Stimulated activated CD4-positive, alpha-beta T cell treated with anti-CD3 and anti-CD28 coated beads, Interleukin-4, amount 100 ng/mL, for 1 hour (primary cell): ENCODE data around the gene FGF14.

Source experiments
- DNase-seq: peaks from one replicate; pipeline ENCODE4 v3.0.0-alpha.2; 2020

Gene FGF14

DNA sequence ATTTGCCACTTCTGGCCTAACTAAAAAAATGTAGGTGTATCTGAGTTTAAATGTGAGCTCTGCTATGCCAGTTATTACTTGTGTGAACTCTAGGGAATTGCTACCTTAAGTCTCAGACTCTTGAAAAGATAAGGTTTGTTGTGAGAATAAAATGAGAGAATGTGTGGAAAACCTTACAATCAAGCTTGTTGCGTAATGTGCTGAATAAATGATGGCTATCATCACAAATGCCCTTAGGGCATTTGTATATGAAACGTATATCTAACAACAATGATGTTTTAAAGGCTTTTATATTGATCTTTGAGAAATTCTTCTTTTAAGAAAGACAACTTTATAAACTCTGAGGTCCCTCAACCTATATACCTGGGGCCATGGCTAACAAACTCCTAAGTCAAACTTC lies 564.6 kb downstream of the FGF14 start:
- no peak for DNase-seq

DNA sequence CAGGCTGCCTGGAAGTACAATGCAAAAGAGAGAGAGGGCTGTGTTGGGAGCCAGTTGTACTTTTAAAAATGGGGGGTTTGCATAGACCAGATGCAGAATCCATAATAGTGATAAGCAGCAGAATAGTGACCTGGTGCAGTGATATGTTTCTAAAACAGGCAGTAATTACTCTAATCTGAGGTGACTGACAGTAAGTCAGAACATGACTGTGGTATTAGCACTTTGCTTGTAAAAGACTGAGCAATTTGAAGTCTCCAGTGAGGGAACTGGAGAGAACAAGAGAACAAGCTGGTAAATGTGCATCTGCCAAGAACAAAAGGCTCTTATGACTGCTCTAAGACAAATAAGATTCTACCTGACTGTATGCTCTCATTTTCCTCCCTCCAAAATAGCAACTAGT lies 565.9 kb downstream of the FGF14 start:
- no peak for DNase-seq

- no peak for DNase-seq
Measured at GRCh38 chr13:101833671-101834070, 568.2 kb downstream of the FGF14 start.

DNA sequence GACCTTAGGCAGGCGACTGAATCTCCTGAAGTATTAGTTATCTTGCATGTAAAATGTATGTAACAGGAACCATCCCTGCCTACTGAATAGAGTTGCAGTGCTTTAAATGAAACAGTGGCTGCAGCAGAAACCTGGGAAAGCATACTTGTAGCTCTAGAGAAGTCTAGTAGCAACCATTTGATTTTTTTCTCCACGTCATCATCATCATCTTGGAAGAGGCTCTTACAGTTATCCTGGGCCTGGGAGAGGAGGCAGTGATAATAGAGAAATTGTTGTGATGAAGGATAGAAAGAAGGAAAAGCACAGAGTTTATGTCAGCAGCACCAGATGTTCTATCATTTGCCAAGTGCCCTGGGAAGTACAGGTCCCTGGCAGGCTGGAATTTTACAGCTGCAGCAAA lies 571.8 kb downstream of the FGF14 start:
- DNase-seq = no peak

- DNase-seq = no peak
Measured at GRCh38 chr13:101829484-101829883, 572.4 kb downstream of the FGF14 start.

DNA sequence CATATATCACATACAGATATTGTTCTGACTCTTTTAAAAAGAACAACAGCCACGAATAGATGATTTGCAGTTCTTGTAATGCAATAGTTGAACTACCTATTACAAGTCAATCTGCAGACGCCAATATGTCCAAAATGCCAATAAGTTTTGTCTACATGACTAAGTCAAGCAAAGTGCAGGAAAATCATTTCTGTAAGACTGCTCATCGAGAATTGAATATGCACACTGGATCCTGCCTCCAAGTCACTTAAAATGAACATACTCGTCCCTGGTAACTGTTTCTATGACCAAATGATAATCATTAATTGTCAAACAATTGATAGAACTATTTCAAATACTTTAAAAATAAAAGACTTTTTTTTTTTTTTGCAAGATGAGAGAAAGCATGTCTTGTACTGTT lies 573.7 kb downstream of the FGF14 start:
- DNase-seq = no peak

DNA sequence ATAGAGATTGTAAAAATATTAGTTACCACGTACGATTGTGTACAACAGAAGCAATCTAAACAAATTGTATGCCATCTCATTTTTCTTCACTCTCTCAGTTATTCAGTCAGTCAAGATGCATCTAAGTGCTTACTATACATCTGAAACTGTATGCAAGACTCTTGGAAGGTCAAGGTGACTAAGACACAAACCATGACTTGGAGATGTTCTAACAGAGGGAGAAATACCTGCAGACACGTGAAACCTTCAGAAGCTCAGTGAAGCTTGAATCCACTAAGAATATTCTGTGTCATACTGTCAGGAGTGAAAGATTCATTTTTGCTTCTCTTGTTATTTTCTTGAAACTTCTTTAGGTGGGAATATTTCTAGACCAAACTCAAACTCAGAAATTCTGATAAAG lies 584.0 kb downstream of the FGF14 start:
- no peak for DNase-seq

DNA sequence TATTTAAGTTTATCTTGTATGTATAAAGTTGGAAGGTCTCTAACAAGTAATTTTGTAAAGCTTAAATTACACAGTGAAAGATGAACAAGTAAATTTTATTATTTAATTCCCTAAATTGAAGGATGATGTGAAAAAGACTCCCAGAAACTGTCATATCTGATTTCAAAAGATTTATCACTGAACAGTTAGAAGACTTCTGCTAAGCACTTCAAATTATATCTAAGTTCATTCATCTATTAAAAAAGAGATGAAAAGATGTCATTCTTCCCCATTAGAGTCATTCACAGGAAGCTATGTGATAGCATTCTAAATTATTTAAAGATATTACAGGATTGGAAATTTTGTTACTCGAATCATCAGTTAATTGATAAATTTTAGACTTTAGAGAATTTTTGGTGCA lies 590.0 kb downstream of the FGF14 start:
- no peak for DNase-seq

DNA sequence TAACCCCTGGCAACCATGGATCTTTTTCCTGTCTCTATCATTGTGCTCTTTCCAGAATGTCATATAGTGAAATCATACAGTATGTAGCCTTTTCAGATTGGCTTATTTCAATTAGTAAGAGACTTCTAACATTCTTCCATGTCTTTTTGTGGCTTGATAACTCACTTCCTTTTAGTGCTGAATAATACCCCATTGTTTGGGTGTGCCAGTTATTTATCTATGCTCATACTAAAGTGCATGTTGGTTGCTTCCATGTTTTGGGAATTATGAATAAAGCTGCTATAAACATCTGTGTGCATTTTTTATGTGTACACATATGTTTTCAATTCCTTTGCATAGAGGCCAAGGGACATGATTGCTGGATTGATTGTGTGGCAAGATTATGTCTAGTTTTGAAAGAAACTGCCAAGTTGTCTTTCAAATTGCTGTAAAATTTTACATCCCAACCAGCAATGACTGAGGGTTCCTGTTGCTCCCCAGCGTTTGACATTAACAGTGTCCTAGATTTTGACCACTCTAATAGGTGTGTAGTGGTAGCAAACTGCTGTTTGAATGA lies 590.5 kb downstream of the FGF14 start:
- DNase-seq = no peak

DNA sequence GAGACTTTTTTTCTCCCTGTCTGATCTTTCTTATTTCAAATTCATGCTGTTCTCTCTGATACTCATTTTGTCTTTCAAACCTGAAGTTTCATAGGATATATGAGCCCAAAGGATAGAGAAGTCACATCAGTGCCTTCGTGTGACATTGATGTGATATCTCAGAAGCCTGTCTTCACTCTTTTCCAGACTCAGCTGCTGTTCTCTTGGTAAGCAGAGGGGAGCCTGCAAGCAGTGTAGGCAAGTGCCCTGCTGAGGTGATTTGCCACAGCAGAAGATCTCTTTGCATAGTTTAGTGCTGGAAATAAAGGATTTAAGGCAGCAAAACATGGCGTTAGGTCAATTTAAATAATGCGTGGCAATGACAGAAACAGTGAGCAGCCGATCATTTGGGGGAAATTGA lies 602.7 kb downstream of the FGF14 start:
- no peak for DNase-seq

DNA sequence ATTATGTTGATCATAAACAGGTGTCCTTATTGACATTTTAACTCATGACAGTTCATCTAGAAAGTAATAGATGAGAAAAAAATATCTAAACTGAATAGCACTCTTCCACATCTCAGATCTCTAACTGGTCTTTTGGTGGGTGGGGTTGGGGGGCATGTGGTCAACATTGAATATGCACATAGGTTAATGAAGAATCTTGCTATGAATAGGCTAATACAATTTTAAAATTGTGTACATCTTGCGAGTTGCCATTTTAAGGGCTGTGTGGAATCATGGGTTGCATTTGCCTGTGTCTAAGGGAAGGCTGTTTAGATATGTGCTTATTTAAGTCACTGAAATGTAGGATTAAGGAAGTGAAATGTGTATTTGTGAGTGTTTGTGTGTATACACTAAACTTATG lies 603.4 kb downstream of the FGF14 start:
- no peak for DNase-seq

DNA sequence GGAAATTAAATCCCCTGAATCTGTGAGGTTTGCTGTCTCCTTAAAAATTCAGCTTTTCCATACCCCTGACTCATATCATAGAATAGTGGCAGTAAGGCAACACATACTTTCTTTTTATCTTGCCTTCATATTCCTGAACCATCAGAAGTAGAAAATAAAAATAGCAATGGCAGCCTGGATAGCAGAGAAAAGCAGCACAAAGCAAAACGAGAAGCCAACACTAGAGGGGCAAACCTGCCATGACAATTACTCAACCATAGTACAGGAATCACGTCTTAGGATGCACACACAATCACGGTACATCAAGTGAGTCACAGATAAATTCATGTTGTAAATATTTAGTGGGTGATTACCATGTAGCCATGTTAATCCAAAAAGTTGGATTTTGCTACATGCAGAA lies 606.4 kb downstream of the FGF14 start:
- no peak for DNase-seq

GRCh38 chr13:101795025-101795424 lies 606.8 kb downstream of the FGF14 start:
- DNase-seq = no peak

DNA sequence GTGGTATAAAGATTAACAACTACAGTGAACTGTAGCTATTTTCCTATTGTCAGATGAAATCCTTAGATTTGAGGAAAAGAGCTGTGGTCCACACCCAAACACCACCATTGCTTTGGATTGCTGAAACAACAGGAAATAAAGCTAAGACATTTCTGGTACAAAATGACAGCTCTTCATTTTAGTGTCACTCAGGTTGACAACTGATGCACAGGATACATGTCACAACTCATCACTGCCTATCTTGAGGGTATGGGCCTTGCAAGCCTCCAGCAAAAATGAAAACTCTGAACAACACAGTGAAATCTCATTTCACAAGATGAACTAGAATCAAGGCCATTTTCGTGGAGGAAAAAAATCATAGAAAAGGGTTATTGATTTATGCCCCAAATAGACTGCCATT lies 609.7 kb downstream of the FGF14 start:
- no peak for DNase-seq

DNA sequence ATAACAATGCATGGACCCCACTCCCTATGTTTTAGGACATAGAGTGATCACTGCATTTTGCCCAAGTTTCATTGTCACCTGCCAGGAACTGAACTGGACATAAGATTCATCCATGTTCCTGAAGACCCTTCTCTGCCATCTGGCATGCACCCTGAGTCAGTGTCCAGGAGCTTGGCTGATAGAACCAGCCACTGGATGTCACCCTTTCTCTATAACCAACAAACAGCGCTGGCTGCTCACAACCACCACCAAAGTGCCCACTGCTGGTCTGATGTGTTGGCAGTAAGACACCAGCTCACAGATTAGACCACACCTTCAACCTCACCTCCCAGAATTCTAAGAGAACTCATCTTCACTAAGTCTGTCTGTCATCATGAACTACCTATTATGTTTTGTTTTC lies 616.0 kb downstream of the FGF14 start:
- DNase-seq = no peak

DNA sequence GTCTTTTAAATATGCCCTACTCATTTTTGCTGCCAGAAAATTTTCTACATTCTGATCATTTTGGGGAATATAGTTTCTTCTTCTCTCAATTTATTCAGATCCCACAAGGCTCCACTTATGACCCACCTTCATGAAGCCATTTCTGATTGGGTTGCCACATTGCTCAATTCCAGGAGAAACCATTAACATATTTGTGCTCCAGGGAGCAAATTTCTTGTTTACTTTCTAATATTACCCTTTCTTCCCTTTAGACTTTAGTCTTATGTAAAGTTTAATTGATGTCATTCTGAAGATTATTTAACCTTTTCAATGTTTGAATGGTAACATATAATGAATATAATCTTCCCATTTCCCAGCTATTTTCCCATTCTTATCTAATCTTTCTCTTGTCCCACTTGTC lies 617.5 kb downstream of the FGF14 start:
- no peak for DNase-seq

- DNase-seq = no peak
Measured at GRCh38 chr13:101783554-101783953, 618.3 kb downstream of the FGF14 start.

- no peak for DNase-seq
Measured at GRCh38 chr13:101780211-101780610, 621.6 kb downstream of the FGF14 start.

- DNase-seq = no peak
Measured at GRCh38 chr13:101779147-101779546, 622.7 kb downstream of the FGF14 start.

DNA sequence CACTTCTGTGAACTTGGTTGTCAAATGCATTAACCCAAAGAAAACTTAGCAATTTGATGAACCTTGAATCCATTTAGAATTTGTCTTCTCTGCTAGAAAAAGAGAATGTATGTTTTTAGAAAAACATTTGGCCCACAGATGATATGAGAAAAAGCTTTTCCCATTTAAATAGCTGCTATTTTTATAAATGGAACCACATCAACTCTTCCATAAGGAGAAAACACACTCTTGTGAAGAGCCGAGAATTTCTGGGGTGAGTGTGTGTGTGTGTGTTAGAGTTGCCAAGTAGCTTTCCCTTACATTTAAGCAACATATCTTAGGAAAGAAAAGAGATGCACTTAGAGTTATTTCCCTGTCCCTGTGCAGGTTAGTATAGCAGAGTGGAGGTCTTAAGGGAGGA lies 626.6 kb downstream of the FGF14 start:
- DNase-seq = no peak

- no peak for DNase-seq
Measured at GRCh38 chr13:101774393-101774792, 627.5 kb downstream of the FGF14 start.

- DNase-seq = no peak
Measured at GRCh38 chr13:101773062-101773461, 628.8 kb downstream of the FGF14 start.

DNA sequence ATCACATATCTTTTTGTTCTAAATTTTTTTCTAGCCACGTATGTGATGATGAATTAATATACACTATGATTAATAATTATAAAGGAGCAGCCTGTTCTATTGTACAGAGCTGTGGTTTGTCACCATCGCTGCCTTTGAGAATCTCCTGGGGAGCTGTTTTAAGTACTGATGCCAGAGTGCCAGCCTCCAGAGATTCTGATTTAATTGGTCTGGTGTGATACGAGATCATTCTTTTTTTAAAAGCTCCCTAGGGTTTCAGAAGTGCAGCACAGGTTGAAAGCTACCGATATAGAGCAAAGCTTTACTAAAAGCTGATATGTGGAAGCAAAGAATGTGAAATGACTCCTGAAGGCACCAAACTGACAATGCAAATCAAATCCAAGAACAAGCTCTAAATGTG lies 634.7 kb downstream of the FGF14 start:
- DNase-seq = no peak

DNA sequence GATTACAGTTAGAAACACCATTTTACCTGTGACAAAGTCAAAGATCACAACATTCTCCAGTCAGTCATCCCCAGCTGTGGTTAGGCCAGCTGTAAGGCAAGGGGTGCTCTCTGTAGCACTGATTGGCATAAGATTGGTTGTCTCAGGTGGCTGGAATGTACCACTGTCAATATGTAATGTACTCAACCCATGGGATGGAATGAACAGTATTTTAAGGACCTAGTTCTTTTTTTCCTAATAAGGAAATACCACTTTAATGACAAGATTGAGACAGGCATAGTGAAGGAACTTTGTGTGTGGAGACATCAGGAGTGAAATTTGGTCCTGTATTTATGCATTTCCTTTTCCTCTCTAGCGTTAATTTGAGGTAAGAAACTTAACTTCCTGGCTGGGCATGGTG lies 638.7 kb downstream of the FGF14 start:
- no peak for DNase-seq

- no peak for DNase-seq
Measured at GRCh38 chr13:101757446-101758039, 644.3 kb downstream of the FGF14 start.
